Hepatocyte (in vitro differentiated cells): Measurements from ENCODE around the gene RNF180.

Experiments
- CTCF ChIP-seq: fragments of 200-600 bp; sonication (generic); IDR thresholded peaks from 2 replicates; pipeline ENCODE4 v1.5.1; 2016; ENCODE audit warnings: antibody characterized with exemption, mild to moderate bottlenecking; ENCODE audit not compliant: poor library complexity
- EZH2 ChIP-seq: fragments of 200-600 bp; sonication (generic); IDR thresholded peaks from 2 replicates; pipeline ENCODE4 v1.6.1; 2016; ENCODE audit warnings: antibody characterized with exemption, mild to moderate bottlenecking, borderline replicate concordance

GRCh38 chr5:64176301-64176700 is 10.7 kb downstream of the RNF180 start:
- TF ChIP-seq CTCF: no peak
- no peak for TF ChIP-seq EZH2
